Thoracic aorta (tissue), 2 donors: ENCODE results near the gene EXD3. TPM values are rescaled to one million over a fixed set of nuclear protein-coding genes. Genes with fewer than 3 reads are reported as not detected.

Experiments
- ATAC-seq: fragments of 150-250 bp; one replicate; pipeline ENCODE4 v1.8.0; 2017; ENCODE audit warnings: low read depth; ENCODE audit not compliant: insufficient number of reproducible peaks, low FRiP score
- DNase-seq: peaks from one replicate; pipeline ENCODE4 v3.0.0-alpha.2; 2020; ENCODE audit warnings: low spot score
- H3K27ac ChIP-seq, 2 donors: fragments of 200-600 bp; sonication (generic); 1 replicate in 1 of 2; 2 replicates in 1 of 2; pipeline ENCODE4 v1.5.1; 2016; ENCODE audit warnings: mild to moderate bottlenecking in 2 of 2, moderate library complexity in 2 of 2
- H3K27me3 ChIP-seq: fragments of 200-600 bp; sonication (generic); replicated peaks from 2 replicates; pipeline ENCODE4 v1.6.0; 2016; ENCODE audit warnings: mild to moderate bottlenecking; ENCODE audit not compliant: insufficient read depth
- H3K36me3 ChIP-seq: fragments of 200-600 bp; sonication (generic); one replicate; pipeline ENCODE4 v1.5.1; 2016
- H3K4me1 ChIP-seq, 2 donors: fragments of 200-600 bp; sonication (generic); 1 replicate in 1 of 2; 2 replicates in 1 of 2; pipeline versions ENCODE4 v1.5.1 to v1.6.0; 2016; ENCODE audit warnings: low read depth in 2 of 2, mild to moderate bottlenecking in 1 of 2; ENCODE audit not compliant: control insufficient read depth in 1 of 2
- H3K4me3 ChIP-seq: fragments of 200-600 bp; sonication (generic); 2 replicates; pipeline ENCODE4 v1.5.1; 2016; ENCODE audit warnings: mild to moderate bottlenecking
- H3K9me3 ChIP-seq: fragments of 200-600 bp; sonication (generic); 2 replicates; pipeline ENCODE4 v1.5.1; 2016
- total RNA-seq, 2 donors: library from RNA; depleted of rRNA; stranded (reverse); fragments of >200 nt; gene quantifications; one replicate each; pipeline versions ENCODE4 v1.1.0 to v1.2.3, GENCODE V29; 2016
- TF ChIP-seq, protein P1 (sequence below): fragments of 200-600 bp; sonication (generic); IDR thresholded peaks from one replicate; pipeline ENCODE4 v1.5.1; 2019; ENCODE audit warnings: antibody characterized with exemption

Gene EXD3
- total RNA-seq, 2 donors from 2014 or later, result 22.7 to 29.4 TPM

DNA sequence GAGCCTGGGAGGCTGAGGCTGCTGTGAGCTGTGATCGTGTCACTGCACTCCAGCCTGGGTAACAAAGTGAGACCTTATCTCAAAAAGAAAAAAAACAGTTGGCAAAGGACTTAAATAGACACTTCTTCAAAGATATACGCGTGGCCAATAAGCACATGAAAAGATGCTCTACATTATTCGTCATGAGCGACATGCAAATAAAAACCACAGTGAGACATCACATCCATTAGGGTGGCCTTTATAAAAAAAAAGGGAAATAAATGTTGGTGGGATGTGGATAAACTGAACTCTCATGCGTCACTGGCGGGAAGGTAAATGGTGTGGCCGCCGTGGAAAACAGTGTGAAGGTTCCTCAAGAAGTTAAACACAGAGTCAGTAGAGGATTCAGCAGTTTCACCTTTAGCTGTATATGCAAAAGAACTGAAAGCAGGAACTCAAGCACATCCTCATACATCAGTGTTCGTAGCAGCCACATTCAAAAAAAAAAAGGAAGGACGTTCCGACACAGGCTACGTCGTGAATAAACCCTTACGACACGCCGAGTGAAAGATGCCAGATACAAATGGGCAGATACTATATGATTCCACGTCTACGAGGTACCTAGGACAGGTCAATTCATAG is 96.4 kb downstream of the EXD3 start:
- Histone ChIP-seq H3K9me3 (no peaks in the 10 kb centered on the region), H3K36me3 (no peaks in the 10 kb centered on the region), H3K4me3 (no peak overlapping the region), H3K4me1 (no peaks in the 10 kb centered on the region), H3K27ac (no peak overlapping the region), H3K27me3 (peaks cover 4% of the 10 kb centered on the region)
- ATAC-seq (no peak), DNase-seq (no peak)
- TF ChIP-seq, protein P1, sequence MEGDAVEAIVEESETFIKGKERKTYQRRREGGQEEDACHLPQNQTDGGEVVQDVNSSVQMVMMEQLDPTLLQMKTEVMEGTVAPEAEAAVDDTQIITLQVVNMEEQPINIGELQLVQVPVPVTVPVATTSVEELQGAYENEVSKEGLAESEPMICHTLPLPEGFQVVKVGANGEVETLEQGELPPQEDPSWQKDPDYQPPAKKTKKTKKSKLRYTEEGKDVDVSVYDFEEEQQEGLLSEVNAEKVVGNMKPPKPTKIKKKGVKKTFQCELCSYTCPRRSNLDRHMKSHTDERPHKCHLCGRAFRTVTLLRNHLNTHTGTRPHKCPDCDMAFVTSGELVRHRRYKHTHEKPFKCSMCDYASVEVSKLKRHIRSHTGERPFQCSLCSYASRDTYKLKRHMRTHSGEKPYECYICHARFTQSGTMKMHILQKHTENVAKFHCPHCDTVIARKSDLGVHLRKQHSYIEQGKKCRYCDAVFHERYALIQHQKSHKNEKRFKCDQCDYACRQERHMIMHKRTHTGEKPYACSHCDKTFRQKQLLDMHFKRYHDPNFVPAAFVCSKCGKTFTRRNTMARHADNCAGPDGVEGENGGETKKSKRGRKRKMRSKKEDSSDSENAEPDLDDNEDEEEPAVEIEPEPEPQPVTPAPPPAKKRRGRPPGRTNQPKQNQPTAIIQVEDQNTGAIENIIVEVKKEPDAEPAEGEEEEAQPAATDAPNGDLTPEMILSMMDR, result no peak

DNA sequence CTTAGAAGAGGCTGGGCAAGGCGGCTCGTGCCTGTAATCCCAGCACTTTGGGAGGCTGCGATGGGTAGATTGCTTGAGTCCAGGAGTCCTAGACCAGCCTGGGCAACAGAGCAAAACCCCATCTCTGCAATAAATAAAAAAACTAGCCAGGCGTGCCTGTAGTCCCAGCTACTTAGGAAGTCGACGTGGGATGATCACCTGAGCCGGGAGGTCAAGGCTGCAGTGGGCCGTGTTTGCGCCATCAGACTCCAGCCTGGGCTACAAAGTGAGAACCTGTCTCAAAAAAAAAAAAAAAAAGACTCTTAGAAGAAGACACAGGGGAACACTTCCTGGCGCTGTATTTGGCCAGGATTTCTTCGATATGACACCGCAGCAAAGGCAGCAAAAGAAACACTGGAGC is 97.2 kb downstream of the EXD3 start:
- Histone ChIP-seq H3K27me3 (peaks cover 4% of the 10 kb centered on the region), H3K9me3 (no peaks in the 10 kb centered on the region), H3K36me3 (no peaks in the 10 kb centered on the region), H3K27ac (no peak overlapping the region), H3K4me3 (no peak overlapping the region), H3K4me1 (no peaks in the 10 kb centered on the region)
- no peak for DNase-seq
- TF ChIP-seq, protein P1, result no peak
- ATAC-seq, result no peak

DNA sequence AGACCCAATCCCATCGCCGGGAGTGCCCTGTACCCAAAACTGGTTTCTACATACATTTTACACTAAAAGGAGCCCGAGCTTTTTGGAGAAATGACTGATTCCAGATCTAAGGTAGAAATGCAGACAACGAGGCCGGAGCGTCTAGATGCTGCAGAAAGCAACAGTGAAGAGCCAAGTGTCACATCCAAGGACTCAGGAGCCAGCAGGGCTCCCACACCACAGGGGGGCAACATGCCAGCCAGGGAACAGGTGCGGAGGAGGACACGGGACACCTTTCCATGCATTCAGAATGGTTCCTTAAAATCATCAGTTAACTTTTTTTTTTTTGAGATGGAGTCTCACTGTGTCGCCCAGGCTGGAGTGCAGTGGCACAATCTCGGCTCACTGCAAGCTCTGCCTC is 97.8 kb downstream of the EXD3 start:
- H3K4me1 ChIP-seq, result no peaks in the 10 kb centered on the region
- no peak overlapping the region for H3K4me3 ChIP-seq
- TF ChIP-seq, protein P1, result no peak
- H3K9me3 ChIP-seq, result no peaks in the 10 kb centered on the region
- peaks cover 4% of the 10 kb centered on the region for H3K27me3 ChIP-seq
- DNase-seq, result no peak
- H3K36me3 ChIP-seq, result no peaks in the 10 kb centered on the region
- ATAC-seq, result no peak
- H3K27ac ChIP-seq, result no peak overlapping the region

DNA sequence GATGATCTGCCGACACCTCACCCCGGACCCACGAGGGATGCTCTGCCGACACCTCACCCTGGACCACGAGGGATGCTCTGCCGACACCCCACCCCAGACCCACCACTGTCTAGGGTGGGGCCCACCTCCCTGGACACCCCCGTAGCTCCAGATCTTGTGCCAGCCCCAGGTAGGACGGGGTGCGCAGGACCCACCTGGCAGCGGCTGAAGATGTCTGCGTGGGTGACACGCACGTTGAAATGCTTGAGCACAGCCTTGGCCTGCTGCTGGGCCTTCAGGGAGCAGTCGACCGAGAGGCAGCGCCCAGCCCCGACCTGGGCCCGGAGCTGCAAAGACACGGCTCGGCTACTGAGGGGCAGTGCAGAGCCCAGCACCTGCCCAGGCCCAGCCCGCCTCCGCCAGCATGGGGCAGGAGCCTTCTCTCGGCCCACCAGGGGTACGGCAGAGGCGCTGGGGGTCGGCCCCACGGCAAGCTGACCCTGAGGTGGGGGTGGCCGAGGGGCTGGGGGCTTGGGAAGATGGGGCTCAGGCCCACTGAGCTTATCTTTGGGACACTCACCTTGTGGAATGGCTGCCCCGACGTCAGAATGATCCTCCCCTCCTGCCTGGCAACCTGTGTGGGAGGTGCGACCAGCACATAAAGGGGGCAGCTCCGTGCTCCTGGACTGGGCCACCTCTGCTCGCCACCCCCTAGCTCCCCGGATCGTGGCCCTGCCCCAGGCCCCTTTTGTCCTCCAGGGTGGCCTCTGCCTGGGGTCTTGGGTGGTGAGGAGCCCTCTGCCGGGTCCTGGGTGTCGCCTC is 99.2 kb downstream of the EXD3 start:
- TF ChIP-seq, protein P1, result no peak
- no peak overlapping the region for H3K27ac ChIP-seq
- no peak for ATAC-seq
- DNase-seq, result no peak
- peaks cover 2 to 7% of the 10 kb centered on the region in 2 donors for H3K4me1 ChIP-seq
- H3K27me3 ChIP-seq, result peaks cover 4% of the 10 kb centered on the region
- H3K36me3 ChIP-seq, result no peaks in the 10 kb centered on the region
- H3K9me3 ChIP-seq, result no peaks in the 10 kb centered on the region
- no peak overlapping the region for H3K4me3 ChIP-seq

DNA sequence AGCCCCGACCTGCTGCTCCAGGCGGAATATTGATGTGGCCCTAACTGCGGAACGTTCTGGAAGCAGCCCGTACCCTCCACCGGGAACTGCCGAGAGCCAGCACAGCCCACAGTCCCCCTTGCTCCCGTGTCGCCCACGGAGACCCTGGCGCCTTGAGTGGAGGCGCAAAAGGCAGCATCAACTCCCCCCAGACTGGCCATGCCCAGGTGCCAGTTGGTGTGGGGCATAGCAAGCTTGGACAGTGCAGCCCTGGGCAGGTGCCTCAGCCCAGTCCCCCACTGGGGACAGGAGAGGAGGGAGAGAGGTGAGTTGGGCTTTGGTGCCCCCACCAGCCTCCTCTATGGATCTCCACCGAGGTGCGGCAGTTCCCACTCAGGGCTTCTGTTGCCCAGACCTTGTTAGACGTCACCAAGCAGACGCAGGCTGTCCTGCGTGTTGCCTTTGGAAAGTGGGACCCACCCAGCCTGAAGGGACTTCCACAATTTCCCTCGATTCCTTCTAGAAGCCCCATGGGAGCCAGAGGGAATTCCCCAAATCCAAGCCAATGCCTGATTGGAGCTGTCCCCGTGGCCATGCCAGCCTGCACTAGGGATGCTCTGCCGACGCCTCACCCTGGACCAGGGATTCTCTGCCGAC is 101.1 kb downstream of the EXD3 start:
- H3K4me3 ChIP-seq, result no peak overlapping the region
- TF ChIP-seq, protein P1, result no peak
- no peak for ATAC-seq
- no peaks in the 10 kb centered on the region for H3K36me3 ChIP-seq
- no peak for DNase-seq
- H3K27me3 ChIP-seq, result no peaks in the 10 kb centered on the region
- peaks cover 4 to 8% of the 10 kb centered on the region in 2 donors for H3K4me1 ChIP-seq
- H3K9me3 ChIP-seq, result no peaks in the 10 kb centered on the region
- no peak overlapping the region for H3K27ac ChIP-seq
